Body of pancreas (tissue), 4 donors: ENCODE results near the gene PDK2. TPM values are rescaled to one million over a fixed set of nuclear protein-coding genes. Genes with fewer than 3 reads are reported as not detected.

ENCODE experiments used
- ATAC-seq: fragments of 150-250 bp; one replicate; pipeline ENCODE4 v1.9.1; 2016
- DNase-seq, 4 donors: peaks; one replicate each; pipeline ENCODE4 v3.0.0-alpha.2; 2019
- H3K27ac ChIP-seq, 4 donors: fragments of 200-600 bp; sonication (generic); 1 replicate in 3 of 4; 2 replicates in 1 of 4; pipeline versions ENCODE4 v1.5.1 to v1.6.1; 2016 to 2019; ENCODE audit warnings: mild to moderate bottlenecking in 1 of 4, mixed read lengths in 1 of 4, moderate library complexity in 1 of 4
- H3K27me3 ChIP-seq, 2 donors: fragments of 200-600 bp; sonication (generic); one replicate each; pipeline ENCODE4 v1.6.0; 2016; ENCODE audit warnings: mild to moderate bottlenecking in 1 of 2
- H3K36me3 ChIP-seq, 2 donors: fragments of 200-600 bp; sonication (generic); replicated peaks in 1 of 2; 2 replicates each; pipeline ENCODE4 v1.5.1; 2016; ENCODE audit warnings: low read depth in 2 of 2; ENCODE audit not compliant: insufficient read depth in 1 of 2
- H3K4me1 ChIP-seq: fragments of 200-600 bp; sonication (generic); one replicate; pipeline ENCODE4 v1.6.0; 2016
- H3K4me3 ChIP-seq, 2 donors: fragments of 200-600 bp; sonication (generic); 1 replicate in 1 of 2; 2 replicates in 1 of 2; pipeline ENCODE4 v1.5.1; 2016 to 2019
- H3K9me3 ChIP-seq, 3 donors: fragments of 200-600 bp; sonication (generic); 1 replicate in 2 of 3; 2 replicates in 1 of 3; pipeline ENCODE4 v1.5.1; 2016
- CTCF ChIP-seq, 7 experiments: fragments of 450-650 bp in 4 of 7; fragments of 200-600 bp in 3 of 7; sonication (generic) in 3 of 7; IDR thresholded peaks; one replicate each; pipeline ENCODE4 v1.5.1; 2016 to 2019; ENCODE audit warnings: antibody characterized with exemption in 7 of 7
- POLR2A ChIP-seq, 3 donors: fragments of 450-650 bp; IDR thresholded peaks; one replicate each; pipeline ENCODE4 v1.6.1; 2016; ENCODE audit warnings: antibody characterized with exemption in 3 of 3, mild to moderate bottlenecking in 2 of 3
- WGBS, 2 donors: methylation state at CpG; one replicate each; pipeline ENCODE4 v1.1.5; 2017; 5-methylcytosine and 5-hydroxymethylcytosine counted together
- intact Hi-C: fragments of 100-400 bp; cut with DNase I; formaldehyde crosslinking; loops from one replicate; pipeline ENCODE4 v1.15.1; 2023
- total RNA-seq, 2 donors: library from RNA; depleted of rRNA; stranded (reverse); fragments of >200 nt; gene quantifications; one replicate each; pipeline ENCODE4 v1.1.0, GENCODE V29; 2016

The PDK2 gene
- total RNA-seq, 2 donors from 2014 or later: 27.0 to 119 TPM

- intact Hi-C loops: no loop called here
- no peak for ATAC-seq
- Histone ChIP-seq H3K4me3 (no peak overlapping the region), H3K27ac (no peak overlapping the region), H3K27me3 (no peaks in the 10 kb centered on the region), H3K36me3 (no peaks in the 10 kb centered on the region), H3K9me3 (no peaks in the 10 kb centered on the region), H3K4me1 (peaks cover 46% of the 10 kb centered on the region)
- TF ChIP-seq CTCF (IDR thresholded peaks at IDR 0.05): no peak
- no peak for TF ChIP-seq POLR2A (IDR thresholded peaks at IDR 0.05)
- no peak for DNase-seq
- 71 to 75% methylated on average over 8 to 9 of the region's 9 CpGs for WGBS, 2 donors
These were observed 47.5 kb upstream of the PDK2 start for GRCh38 chr17:50047488-50048126.

- Histone ChIP-seq H3K36me3 (no peaks in the 10 kb centered on the region), H3K4me1 (peaks cover 50% of the 10 kb centered on the region), H3K27ac (no peak overlapping the region), H3K4me3 (no peak overlapping the region), H3K27me3 (no peaks in the 10 kb centered on the region), H3K9me3 (no peaks in the 10 kb centered on the region)
- intact Hi-C loops: no loop called here
- WGBS, 2 donors: 86 to 89% methylated on average over 17 of the region's 17 CpGs
- TF ChIP-seq POLR2A (IDR thresholded peaks at IDR 0.05) (no peak), CTCF (IDR thresholded peaks at IDR 0.05) (no peak)
- no peak for DNase-seq
- ATAC-seq: no peak
These were observed 46.9 kb upstream of the PDK2 start for GRCh38 chr17:50048146-50048720.

- ATAC-seq (no peak), DNase-seq (no peak)
- no peak overlapping the region for H3K4me3 ChIP-seq
- no peaks in the 10 kb centered on the region for H3K27me3 ChIP-seq
- peaks cover 47% of the 10 kb centered on the region for H3K4me1 ChIP-seq
- 80 to 87% methylated on average over 4 of the region's 4 CpGs for WGBS, 2 donors
- no peaks in the 10 kb centered on the region for H3K36me3 ChIP-seq
- no peak overlapping the region for H3K27ac ChIP-seq
- H3K9me3 ChIP-seq: no peaks in the 10 kb centered on the region
- TF ChIP-seq POLR2A (IDR thresholded peaks at IDR 0.05): no peak
- no peak for TF ChIP-seq CTCF (IDR thresholded peaks at IDR 0.05)
- intact Hi-C loops: no loop called here
These were observed 46.2 kb upstream of the PDK2 start for GRCh38 chr17:50048988-50049387.

GRCh38 chr17:50049636-50050035 is 45.5 kb upstream of the PDK2 start:
- H3K27ac ChIP-seq: no peak overlapping the region
- no peak for ATAC-seq
- no peaks in the 10 kb centered on the region for H3K9me3 ChIP-seq
- DNase-seq: no peak
- H3K4me3 ChIP-seq: no peak overlapping the region
- no peaks in the 10 kb centered on the region for H3K27me3 ChIP-seq
- WGBS, 2 donors: 87 to 88% methylated on average over 3 of the region's 3 CpGs
- intact Hi-C loops: no loop called here
- TF ChIP-seq POLR2A (IDR thresholded peaks at IDR 0.05) (no peak), CTCF (IDR thresholded peaks at IDR 0.05) (no peak)
- peaks cover 47% of the 10 kb centered on the region for H3K4me1 ChIP-seq
- H3K36me3 ChIP-seq: no peaks in the 10 kb centered on the region
